ENCODE results near the gene LRPAP1. TPM values are rescaled to one million over a fixed set of nuclear protein-coding genes. Genes with fewer than 3 reads are reported as not detected.
"Not testable (repeated sequence)": the region's sequence is repeated elsewhere in the genome, so short reads cannot be mapped to it uniquely, and the experiment has no call there.

Gene LRPAP1
- total RNA-seq, 4 donors from 2014 or later, result 88.5 to 201 (median 174) TPM

- no peak for DNase-seq (ENCODE audit: extremely low spot score)
- 90% methylated on average over 15 of the region's 24 CpGs for WGBS
- no peak overlapping the region for H3K27ac ChIP-seq (replicated peaks in 1 of 4)
- H3K4me1 ChIP-seq, result no peaks in the 10 kb centered on the region
- H3K36me3 ChIP-seq, result no peaks in the 10 kb centered on the region
- H3K9me3 ChIP-seq, result no peaks in the 10 kb centered on the region
- intact Hi-C loops (cut with DNase I), result no loop called here
- H3K4me3 ChIP-seq, result no peak overlapping the region
- TF ChIP-seq CTCF (IDR thresholded peaks at IDR 0.05) (no peak), POLR2A (IDR thresholded peaks at IDR 0.05; ENCODE audit: low read depth) (no peak)
- peaks cover 0 to 9% (median 0%) of the 10 kb centered on the region in 4 donors for H3K27me3 ChIP-seq
Measured at GRCh38 chr4:3563403-3563802, 31.2 kb upstream of the LRPAP1 start.

- H3K4me3 ChIP-seq; H3K9me3 ChIP-seq; DNase-seq (ENCODE audit: extremely low spot score); H3K27ac ChIP-seq (replicated peaks in 1 of 4); H3K36me3 ChIP-seq; H3K4me1 ChIP-seq; intact Hi-C loops (cut with DNase I): not testable (repeated sequence)
- 50% methylated on average over 2 of the region's 8 CpGs for WGBS
- H3K27me3 ChIP-seq, result peaks cover 0 to 15% (median 0%) of the 10 kb centered on the region in 4 donors
Measured at GRCh38 chr4:3562127-3562526, 29.9 kb upstream of the LRPAP1 start.

- not testable (repeated sequence) for H3K9me3 ChIP-seq
Measured at GRCh38 chr4:3560465-3560864, 28.2 kb upstream of the LRPAP1 start.

GRCh38 chr4:3559381-3560290 is 27.4 kb upstream of the LRPAP1 start:
- H3K9me3 ChIP-seq; H3K4me3 ChIP-seq; DNase-seq (ENCODE audit: extremely low spot score); intact Hi-C loops (cut with DNase I); H3K36me3 ChIP-seq; H3K4me1 ChIP-seq; H3K27ac ChIP-seq (replicated peaks in 1 of 4): not testable (repeated sequence)
- WGBS, result 75% methylated on average over 7 of the region's 13 CpGs
- peaks cover 0 to 15% (median 0%) of the 10 kb centered on the region in 4 donors for H3K27me3 ChIP-seq

More at GRCh38 chr4:3560465-3560864, 28.2 kb upstream of the LRPAP1 start:
- 89% methylated on average over 1 of the region's 1 CpG for WGBS
- H3K4me3 ChIP-seq; H3K4me1 ChIP-seq; H3K36me3 ChIP-seq; intact Hi-C loops (cut with DNase I); DNase-seq (ENCODE audit: extremely low spot score); H3K27ac ChIP-seq (replicated peaks in 1 of 4): not testable (repeated sequence)
- H3K27me3 ChIP-seq, result peaks cover 0 to 15% (median 0%) of the 10 kb centered on the region in 4 donors

- H3K4me1 ChIP-seq; DNase-seq (ENCODE audit: extremely low spot score); intact Hi-C loops (cut with DNase I); H3K27ac ChIP-seq (replicated peaks in 1 of 4); H3K36me3 ChIP-seq; H3K9me3 ChIP-seq; H3K4me3 ChIP-seq: not testable (repeated sequence)
- H3K27me3 ChIP-seq, result peaks cover 0 to 15% (median 0%) of the 10 kb centered on the region in 4 donors
- 100% methylated on average over 1 of the region's 7 CpGs for WGBS
Measured at GRCh38 chr4:3558514-3558836, 26.3 kb upstream of the LRPAP1 start.

GRCh38 chr4:3557676-3558513 is 25.7 kb upstream of the LRPAP1 start:
- H3K4me1 ChIP-seq; H3K4me3 ChIP-seq; H3K36me3 ChIP-seq; H3K9me3 ChIP-seq; intact Hi-C loops (cut with DNase I); DNase-seq (ENCODE audit: extremely low spot score); H3K27ac ChIP-seq (replicated peaks in 1 of 4): not testable (repeated sequence)
- 80% methylated on average over 5 of the region's 17 CpGs for WGBS
- H3K27me3 ChIP-seq, result peaks cover 0 to 15% (median 0%) of the 10 kb centered on the region in 4 donors

- H3K27ac ChIP-seq (replicated peaks in 1 of 4); DNase-seq (ENCODE audit: extremely low spot score); H3K9me3 ChIP-seq; H3K4me1 ChIP-seq; intact Hi-C loops (cut with DNase I); H3K36me3 ChIP-seq; H3K4me3 ChIP-seq: not testable (repeated sequence)
- peaks cover 0 to 15% (median 0%) of the 10 kb centered on the region in 4 donors for H3K27me3 ChIP-seq
- WGBS, result 58% methylated on average over 9 of the region's 9 CpGs
Measured at GRCh38 chr4:3557088-3557492, 24.9 kb upstream of the LRPAP1 start.

GRCh38 chr4:3556244-3556867 is 24.1 kb upstream of the LRPAP1 start:
- intact Hi-C loops (cut with DNase I), result not testable (repeated sequence)

GRCh38 chr4:3555459-3556070 is 23.3 kb upstream of the LRPAP1 start:
- H3K4me1 ChIP-seq; H3K36me3 ChIP-seq; H3K9me3 ChIP-seq; H3K4me3 ChIP-seq; DNase-seq (ENCODE audit: extremely low spot score); H3K27ac ChIP-seq (replicated peaks in 1 of 4); intact Hi-C loops (cut with DNase I): not testable (repeated sequence)
- peaks cover 0 to 15% (median 0%) of the 10 kb centered on the region in 4 donors for H3K27me3 ChIP-seq
- WGBS, result 73% methylated on average over 11 of the region's 18 CpGs

More at GRCh38 chr4:3556244-3556867, 24.1 kb upstream of the LRPAP1 start:
- 85% methylated on average over 8 of the region's 17 CpGs for WGBS
- not testable (repeated sequence) for H3K4me1 ChIP-seq; H3K4me3 ChIP-seq; H3K36me3 ChIP-seq; DNase-seq (ENCODE audit: extremely low spot score); H3K27ac ChIP-seq (replicated peaks in 1 of 4); H3K9me3 ChIP-seq
- peaks cover 0 to 15% (median 0%) of the 10 kb centered on the region in 4 donors for H3K27me3 ChIP-seq

GRCh38 chr4:3551366-3551765 is 19.1 kb upstream of the LRPAP1 start:
- WGBS, result 86% methylated on average over 3 of the region's 7 CpGs

More at GRCh38 chr4:3551366-3551765, 19.1 kb upstream of the LRPAP1 start:
- H3K4me1 ChIP-seq; H3K27ac ChIP-seq (replicated peaks in 1 of 4); H3K4me3 ChIP-seq; H3K9me3 ChIP-seq; H3K27me3 ChIP-seq; H3K36me3 ChIP-seq; intact Hi-C loops (cut with DNase I); DNase-seq (ENCODE audit: extremely low spot score): not testable (repeated sequence)

Measured in esophagus muscularis mucosa (tissue), 4 donors.